Measurements from ENCODE around the gene SLC38A9.
"Not testable (repeated sequence)": the region's sequence is repeated elsewhere in the genome, so short reads cannot be mapped to it uniquely, and the experiment has no call there.

SLC38A9 gene

GRCh38 chr5:55618318-55618717 lies 93.8 kb downstream of the SLC38A9 start:
- in situ Hi-C loops (cut with HindIII; ENCODE audit: low sequenced_read_pairs) = no loop called here

GRCh38 chr5:55613112-55613868 lies 98.8 kb downstream of the SLC38A9 start:
- in situ Hi-C loops (cut with HindIII; ENCODE audit: low sequenced_read_pairs) = no loop called here

GRCh38 chr5:55610542-55610941 lies 101.6 kb downstream of the SLC38A9 start:
- in situ Hi-C loops (cut with HindIII; ENCODE audit: low sequenced_read_pairs) = no loop called here

GRCh38 chr5:55609413-55609812 lies 102.7 kb downstream of the SLC38A9 start:
- in situ Hi-C loops (cut with HindIII; ENCODE audit: low sequenced_read_pairs) = no loop called here

- in situ Hi-C loops (cut with HindIII; ENCODE audit: low sequenced_read_pairs) = no loop called here
Observed at GRCh38 chr5:55608595-55609349, 103.4 kb downstream of the SLC38A9 start.

- in situ Hi-C loops (cut with HindIII; ENCODE audit: low sequenced_read_pairs) = not testable (repeated sequence)
Observed at GRCh38 chr5:55607309-55607708, 104.8 kb downstream of the SLC38A9 start.

GRCh38 chr5:55604611-55605067 lies 107.5 kb downstream of the SLC38A9 start:
- in situ Hi-C loops (cut with HindIII; ENCODE audit: low sequenced_read_pairs) = no loop called here

GRCh38 chr5:55603922-55604321 lies 108.2 kb downstream of the SLC38A9 start:
- in situ Hi-C loops (cut with HindIII; ENCODE audit: low sequenced_read_pairs) = no loop called here

- in situ Hi-C loops (cut with HindIII; ENCODE audit: low sequenced_read_pairs) = no loop called here
Observed at GRCh38 chr5:55601628-55602027, 110.5 kb downstream of the SLC38A9 start.

GRCh38 chr5:55601204-55601618 lies 110.9 kb downstream of the SLC38A9 start:
- in situ Hi-C loops (cut with HindIII; ENCODE audit: low sequenced_read_pairs) = no loop called here

GRCh38 chr5:55600497-55601203 lies 111.5 kb downstream of the SLC38A9 start:
- in situ Hi-C loops (cut with HindIII; ENCODE audit: low sequenced_read_pairs) = no loop called here

GRCh38 chr5:55600086-55600485 lies 112.0 kb downstream of the SLC38A9 start:
- in situ Hi-C loops (cut with HindIII; ENCODE audit: low sequenced_read_pairs) = no loop called here

- in situ Hi-C loops (cut with HindIII; ENCODE audit: low sequenced_read_pairs) = no loop called here
Observed at GRCh38 chr5:55599148-55600050, 112.7 kb downstream of the SLC38A9 start.

- in situ Hi-C loops (cut with HindIII; ENCODE audit: low sequenced_read_pairs) = no loop called here
Observed at GRCh38 chr5:55597014-55597981, 114.8 kb downstream of the SLC38A9 start.

- in situ Hi-C loops (cut with HindIII; ENCODE audit: low sequenced_read_pairs) = no loop called here
Observed at GRCh38 chr5:55594671-55595070, 117.5 kb downstream of the SLC38A9 start.

GRCh38 chr5:55593115-55593472 lies 119.0 kb downstream of the SLC38A9 start:
- in situ Hi-C loops (cut with HindIII; ENCODE audit: low sequenced_read_pairs) = no loop called here

- in situ Hi-C loops (cut with HindIII; ENCODE audit: low sequenced_read_pairs) = no loop called here
Observed at GRCh38 chr5:55592388-55593114, 119.6 kb downstream of the SLC38A9 start.

GRCh38 chr5:55591686-55592085 lies 120.4 kb downstream of the SLC38A9 start:
- in situ Hi-C loops (cut with HindIII; ENCODE audit: low sequenced_read_pairs) = no loop called here

- in situ Hi-C loops (cut with HindIII; ENCODE audit: low sequenced_read_pairs) = no loop called here
Observed at GRCh38 chr5:55585206-55585610, 126.9 kb downstream of the SLC38A9 start.

Measured in DLD1 (cell line).